Ishikawa (cell line): ENCODE data around the gene VWF.

Source experiments
- CEBPB ChIP-seq: IDR thresholded peaks from 2 replicates; pipeline ENCODE4 v1.6.1; 2012
- CREB1 ChIP-seq: IDR thresholded peaks from 2 replicates; pipeline ENCODE4 v1.6.1; 2012; ENCODE audit warnings: low read depth
- EGR1 ChIP-seq: IDR thresholded peaks from 2 replicates; pipeline ENCODE4 v1.6.1; 2012
- EP300 ChIP-seq: IDR thresholded peaks from 2 replicates; pipeline ENCODE4 v1.6.1; 2012; ENCODE audit warnings: borderline replicate concordance
- FOXM1 ChIP-seq: IDR thresholded peaks from 2 replicates; pipeline ENCODE4 v1.6.1; 2012; ENCODE audit warnings: low read depth, borderline replicate concordance
- NFIC ChIP-seq: IDR thresholded peaks from 2 replicates; pipeline ENCODE4 v1.6.1; 2012
- RAD21 ChIP-seq: IDR thresholded peaks from 2 replicates; pipeline ENCODE4 v1.6.1; 2012; ENCODE audit warnings: low read depth
- TAF1 ChIP-seq: IDR thresholded peaks from 2 replicates; pipeline ENCODE4 v1.6.1; 2012; ENCODE audit warnings: low read depth, mild to moderate bottlenecking
- TCF12 ChIP-seq: IDR thresholded peaks from 2 replicates; pipeline ENCODE4 v1.6.1; 2012; ENCODE audit warnings: low read depth
- TEAD4 ChIP-seq: IDR thresholded peaks from 2 replicates; pipeline ENCODE4 v1.6.1; 2012
- YY1 ChIP-seq: IDR thresholded peaks from 2 replicates; pipeline ENCODE4 v1.6.1; 2012; ENCODE audit warnings: low read depth
- ZBTB7A ChIP-seq: IDR thresholded peaks from 2 replicates; pipeline ENCODE4 v1.6.1; 2012; ENCODE audit warnings: low read depth
- TF ChIP-seq, protein P1 (sequence below): IDR thresholded peaks from 2 replicates; pipeline ENCODE4 v1.6.1; 2012
- TF ChIP-seq, protein P2 (sequence below): IDR thresholded peaks from 2 replicates; pipeline ENCODE4 v1.6.1; 2012
- TF ChIP-seq, protein P3 (sequence below): IDR thresholded peaks from 2 replicates; pipeline ENCODE4 v1.6.1; 2012; ENCODE audit warnings: low read depth, mild to moderate bottlenecking

Gene VWF

DNA sequence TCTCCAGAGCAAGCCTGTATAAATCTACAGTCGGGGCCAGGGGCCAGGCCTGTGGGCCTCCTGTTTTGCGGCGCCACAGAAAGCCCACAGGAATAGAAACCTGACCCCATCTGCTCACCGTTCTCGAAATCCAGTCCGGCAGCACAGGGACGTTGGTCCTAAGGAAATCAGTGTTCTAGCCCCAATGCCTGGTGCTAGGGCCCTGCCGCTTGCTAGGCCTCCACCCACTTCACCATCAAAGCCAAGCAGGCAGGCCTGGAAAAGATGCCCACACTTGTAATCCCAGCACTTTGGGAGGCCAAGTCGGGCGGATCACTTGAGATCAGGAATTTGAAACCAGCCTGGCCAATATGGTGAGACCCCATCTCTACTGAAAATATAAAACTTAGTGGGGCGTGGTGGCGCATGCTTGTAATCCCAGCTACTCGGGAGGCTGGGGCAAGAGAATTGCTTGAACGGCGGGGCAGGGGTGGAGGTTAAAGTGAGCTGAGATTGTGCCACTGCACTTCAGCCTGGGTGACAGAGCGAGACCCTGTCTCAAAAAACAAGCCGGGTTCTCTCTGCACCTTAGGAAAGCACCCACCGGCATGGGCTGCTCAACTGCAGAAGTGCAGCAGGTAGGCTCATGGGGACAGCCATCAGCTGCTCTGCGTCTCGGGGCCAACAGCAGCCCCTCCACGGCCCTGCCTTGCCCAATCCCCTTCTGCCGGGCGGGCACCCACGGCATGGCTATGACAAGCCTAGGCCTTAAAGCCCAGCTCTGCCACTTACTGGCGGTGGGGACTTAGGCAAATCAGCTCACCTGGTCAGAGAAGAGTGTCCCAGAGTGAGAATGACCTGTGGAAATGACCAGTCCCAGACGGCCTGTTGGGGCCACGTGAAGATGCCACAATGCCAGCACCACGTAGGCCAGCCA, 47.4 kb downstream of the VWF start:
- TF ChIP-seq, protein P1, sequence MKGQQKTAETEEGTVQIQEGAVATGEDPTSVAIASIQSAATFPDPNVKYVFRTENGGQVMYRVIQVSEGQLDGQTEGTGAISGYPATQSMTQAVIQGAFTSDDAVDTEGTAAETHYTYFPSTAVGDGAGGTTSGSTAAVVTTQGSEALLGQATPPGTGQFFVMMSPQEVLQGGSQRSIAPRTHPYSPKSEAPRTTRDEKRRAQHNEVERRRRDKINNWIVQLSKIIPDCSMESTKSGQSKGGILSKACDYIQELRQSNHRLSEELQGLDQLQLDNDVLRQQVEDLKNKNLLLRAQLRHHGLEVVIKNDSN: no peak
- TF ChIP-seq CEBPB (no peak), EP300 (no peak), EGR1 (no peak), ZBTB7A (no peak), TCF12 (no peak), FOXM1 (no peak), RAD21 (no peak), TEAD4 (no peak)

DNA sequence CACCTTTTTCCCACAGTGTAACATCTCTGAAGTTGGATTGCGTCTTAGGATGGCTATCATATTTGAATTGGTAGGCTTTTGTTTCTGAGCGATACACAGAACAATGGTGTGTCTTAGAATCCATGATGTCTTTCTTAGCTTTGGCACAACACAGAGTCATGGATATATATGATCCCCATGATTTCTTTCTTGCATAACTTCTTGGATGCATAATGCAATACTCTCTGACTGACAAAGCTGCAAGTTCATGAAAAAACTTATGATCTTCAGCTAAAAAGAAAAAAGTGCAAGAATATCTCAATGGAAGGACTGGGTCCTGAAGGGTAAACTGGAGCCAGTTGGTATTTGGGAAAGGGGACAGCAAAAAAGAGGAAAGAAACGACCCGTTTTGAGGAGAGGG, 48.1 kb downstream of the VWF start:
- TF ChIP-seq NFIC (no peak), TAF1 (no peak)

DNA sequence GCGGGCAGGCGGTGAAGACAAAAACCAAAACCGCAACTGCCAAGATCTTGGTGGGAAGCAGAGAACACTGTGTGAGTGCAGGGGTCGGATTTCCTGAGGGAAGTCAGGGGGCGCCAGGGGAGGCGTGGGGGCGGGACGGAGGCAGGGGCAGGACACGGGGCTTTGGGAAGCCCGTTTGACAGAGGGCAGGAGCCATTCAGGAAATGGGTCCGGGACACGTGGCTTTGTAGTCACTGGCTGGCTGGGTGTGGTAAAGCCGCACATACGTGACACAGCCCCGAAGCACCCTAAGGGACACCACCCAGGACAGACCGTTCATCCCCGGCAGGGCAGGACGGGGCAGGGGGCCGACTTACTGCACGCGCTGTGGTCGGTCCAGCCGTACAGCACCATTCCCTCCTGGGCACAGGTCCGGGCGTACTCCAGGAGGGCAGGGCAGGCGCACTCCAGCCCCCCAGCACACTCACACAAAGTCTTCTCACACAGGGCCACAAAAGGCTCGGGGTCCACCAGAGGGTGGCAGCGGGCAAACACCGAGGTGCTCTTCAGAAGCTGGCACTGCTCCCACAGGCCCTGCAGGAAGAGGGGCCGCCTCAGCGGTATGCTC, 49.4 kb downstream of the VWF start:
- TF ChIP-seq YY1 (no peak), RAD21 (peak; percentile 24; the same call in 1 of the 2 replicates)

DNA sequence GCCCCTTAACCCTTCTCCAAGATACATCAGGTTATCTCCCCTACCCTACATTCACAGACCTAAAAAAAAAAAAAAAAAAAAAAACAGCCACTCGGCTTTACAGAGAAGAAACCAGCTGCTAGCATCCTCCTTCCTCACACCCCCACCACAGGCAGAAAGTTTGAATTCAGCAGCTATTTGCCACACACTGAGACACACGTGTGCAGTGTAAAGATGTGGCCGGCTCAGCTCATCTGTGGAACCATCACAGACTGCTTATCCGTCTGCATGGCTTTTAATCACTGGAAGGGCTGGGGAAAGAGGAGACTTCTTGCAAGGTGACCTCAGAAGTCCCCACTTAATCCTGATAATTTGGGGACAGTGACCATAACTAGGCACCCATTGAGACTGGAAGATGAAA, 50.0 kb downstream of the VWF start:
- TF ChIP-seq ZBTB7A (no peak), CREB1 (no peak), RAD21 (no peak), CEBPB (no peak), EP300 (no peak), NFIC (no peak), FOXM1 (no peak), TEAD4 (no peak), TCF12 (no peak)

DNA sequence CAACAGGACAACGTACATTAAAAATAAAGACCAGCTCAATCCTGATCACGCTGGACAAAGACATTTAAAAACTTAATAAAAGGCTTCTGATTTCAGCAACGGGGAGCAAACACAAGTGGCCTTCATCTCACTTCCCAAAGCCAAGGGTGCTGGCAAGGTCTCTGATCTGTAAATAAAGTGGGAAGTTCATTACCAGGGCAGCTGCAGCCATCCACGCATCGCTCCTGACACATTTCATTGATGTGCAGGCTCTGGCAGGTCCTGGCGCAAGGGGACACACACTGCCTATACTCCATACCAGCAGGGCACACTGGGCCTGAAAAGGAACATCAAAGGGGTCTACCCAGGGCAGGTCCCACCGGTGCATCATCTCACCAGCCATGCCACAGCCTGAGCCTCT, 51.0 kb downstream of the VWF start:
- TF ChIP-seq, protein P2, sequence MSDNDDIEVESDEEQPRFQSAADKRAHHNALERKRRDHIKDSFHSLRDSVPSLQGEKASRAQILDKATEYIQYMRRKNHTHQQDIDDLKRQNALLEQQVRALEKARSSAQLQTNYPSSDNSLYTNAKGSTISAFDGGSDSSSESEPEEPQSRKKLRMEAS: no peak
- TF ChIP-seq FOXM1 (no peak), ZBTB7A (no peak), YY1 (no peak), CEBPB (no peak), RAD21 (no peak), TAF1 (no peak), NFIC (no peak)
- TF ChIP-seq, protein P1: no peak

DNA sequence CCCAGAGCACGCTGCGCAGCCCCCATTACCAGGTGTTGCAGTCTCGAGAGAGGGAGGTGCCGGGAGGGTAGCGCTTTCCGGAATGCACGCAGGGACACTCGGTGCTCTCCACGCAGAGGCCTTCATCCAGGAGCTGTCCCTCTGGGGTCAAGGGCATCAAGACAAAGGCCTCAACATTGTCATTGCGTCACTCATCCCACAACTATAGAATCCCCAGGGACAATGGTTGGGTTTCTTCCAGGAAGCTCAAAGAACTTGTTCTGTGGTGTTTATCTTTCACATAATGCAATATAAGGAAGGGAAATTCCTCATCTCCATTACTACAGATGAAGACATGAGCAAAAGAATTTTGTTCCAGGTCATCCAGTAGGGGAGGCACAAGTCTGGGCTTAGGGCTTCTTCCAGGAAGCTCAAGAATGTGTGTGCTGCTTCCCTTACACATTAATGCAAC, 52.1 kb downstream of the VWF start:
- TF ChIP-seq, protein P2: no peak
- TF ChIP-seq NFIC (no peak), RAD21 (peak; percentile 55), CREB1 (no peak), CEBPB (peak; percentile 44; the same call in 1 of the 2 replicates), TAF1 (no peak), TEAD4 (no peak), FOXM1 (no peak), YY1 (no peak), ZBTB7A (no peak), EP300 (no peak)
- TF ChIP-seq, protein P1: no peak
- TF ChIP-seq, protein P3, sequence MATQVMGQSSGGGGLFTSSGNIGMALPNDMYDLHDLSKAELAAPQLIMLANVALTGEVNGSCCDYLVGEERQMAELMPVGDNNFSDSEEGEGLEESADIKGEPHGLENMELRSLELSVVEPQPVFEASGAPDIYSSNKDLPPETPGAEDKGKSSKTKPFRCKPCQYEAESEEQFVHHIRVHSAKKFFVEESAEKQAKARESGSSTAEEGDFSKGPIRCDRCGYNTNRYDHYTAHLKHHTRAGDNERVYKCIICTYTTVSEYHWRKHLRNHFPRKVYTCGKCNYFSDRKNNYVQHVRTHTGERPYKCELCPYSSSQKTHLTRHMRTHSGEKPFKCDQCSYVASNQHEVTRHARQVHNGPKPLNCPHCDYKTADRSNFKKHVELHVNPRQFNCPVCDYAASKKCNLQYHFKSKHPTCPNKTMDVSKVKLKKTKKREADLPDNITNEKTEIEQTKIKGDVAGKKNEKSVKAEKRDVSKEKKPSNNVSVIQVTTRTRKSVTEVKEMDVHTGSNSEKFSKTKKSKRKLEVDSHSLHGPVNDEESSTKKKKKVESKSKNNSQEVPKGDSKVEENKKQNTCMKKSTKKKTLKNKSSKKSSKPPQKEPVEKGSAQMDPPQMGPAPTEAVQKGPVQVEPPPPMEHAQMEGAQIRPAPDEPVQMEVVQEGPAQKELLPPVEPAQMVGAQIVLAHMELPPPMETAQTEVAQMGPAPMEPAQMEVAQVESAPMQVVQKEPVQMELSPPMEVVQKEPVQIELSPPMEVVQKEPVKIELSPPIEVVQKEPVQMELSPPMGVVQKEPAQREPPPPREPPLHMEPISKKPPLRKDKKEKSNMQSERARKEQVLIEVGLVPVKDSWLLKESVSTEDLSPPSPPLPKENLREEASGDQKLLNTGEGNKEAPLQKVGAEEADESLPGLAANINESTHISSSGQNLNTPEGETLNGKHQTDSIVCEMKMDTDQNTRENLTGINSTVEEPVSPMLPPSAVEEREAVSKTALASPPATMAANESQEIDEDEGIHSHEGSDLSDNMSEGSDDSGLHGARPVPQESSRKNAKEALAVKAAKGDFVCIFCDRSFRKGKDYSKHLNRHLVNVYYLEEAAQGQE: no peak

DNA sequence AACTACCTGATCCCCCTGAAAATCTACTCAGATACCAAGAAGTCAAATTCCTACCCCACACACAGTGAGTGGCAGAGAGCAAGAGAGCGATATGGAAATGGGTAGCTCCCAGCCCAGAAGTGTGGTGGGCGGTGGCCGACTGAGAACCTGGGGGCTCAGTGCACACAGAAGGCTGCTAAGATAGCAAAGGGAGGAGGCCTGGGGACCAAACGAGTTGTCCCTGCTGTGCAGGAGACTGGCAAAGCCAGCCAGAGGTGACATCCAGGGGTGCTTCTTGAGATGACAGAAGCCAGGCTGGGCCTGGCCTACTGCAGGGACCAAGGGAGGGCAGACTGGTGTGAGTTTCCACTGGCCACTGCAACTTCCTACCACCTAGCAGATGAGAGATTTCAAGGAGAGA, 52.9 kb downstream of the VWF start:
- TF ChIP-seq YY1 (no peak), EGR1 (no peak), TCF12 (no peak), NFIC (no peak), ZBTB7A (no peak), CREB1 (no peak), FOXM1 (no peak)
- TF ChIP-seq, protein P2: no peak
- TF ChIP-seq, protein P1: no peak
